ENCODE measurements around the gene PNPLA2. TPM values are rescaled to one million over a fixed set of nuclear protein-coding genes. Genes with fewer than 3 reads are reported as not detected.

The PNPLA2 gene
- total and polyA plus RNA-seq, 5 donors from 2014 or later = 23.9 to 195 (median 24.9) TPM

- Histone ChIP-seq H3K27me3 (ENCODE audit: control insufficient read depth, insufficient read depth, low read length) (no peaks in the 10 kb centered on the region), H3K27ac (ENCODE audit: insufficient read depth, low read length, poor library complexity, severe bottlenecking) (no peak overlapping the region), H3K4me1 (ENCODE audit: control insufficient read depth, insufficient read depth, low read length, poor library complexity, severe bottlenecking) (peaks cover 54% of the 10 kb centered on the region), H3K4me3 (ENCODE audit: low read depth, low read length) (no peak overlapping the region), H3K36me3 (ENCODE audit: control insufficient read depth, insufficient read depth, low read length) (no peaks in the 10 kb centered on the region), H3K9me3 (ENCODE audit: control insufficient read depth in 2 of 2, low read length in 2 of 2) (no peaks in the 10 kb centered on the region)
- no peak for DNase-seq
- H3K9me3 Mint-ChIP-seq = no peaks in the 10 kb centered on the region
- H3K36me3 Mint-ChIP-seq = no peaks in the 10 kb centered on the region
- no peak for ATAC-seq (ENCODE audit: low read depth in 2 of 2)
- H3K27me3 Mint-ChIP-seq = no peaks in the 10 kb centered on the region
- peaks cover 0 to 27% (median 3%) of the 10 kb centered on the region in 4 donors for H3K4me1 Mint-ChIP-seq
- no peak overlapping the region for H3K4me3 Mint-ChIP-seq
- H3K27ac Mint-ChIP-seq = no peak overlapping the region
Observed at GRCh38 chr11:799641-800316, 18.9 kb upstream of the PNPLA2 start.

- H3K4me1 Mint-ChIP-seq = peaks cover 0 to 28% (median 3%) of the 10 kb centered on the region in 4 donors
- no peaks in the 10 kb centered on the region for H3K27me3 Mint-ChIP-seq
- no peaks in the 10 kb centered on the region for H3K36me3 Mint-ChIP-seq
- Histone ChIP-seq H3K4me1 (ENCODE audit: control insufficient read depth, insufficient read depth, low read length, poor library complexity, severe bottlenecking) (peaks cover 54% of the 10 kb centered on the region), H3K27ac (ENCODE audit: insufficient read depth, low read length, poor library complexity, severe bottlenecking) (no peak overlapping the region), H3K9me3 (ENCODE audit: control insufficient read depth in 2 of 2, low read length in 2 of 2) (no peaks in the 10 kb centered on the region), H3K36me3 (ENCODE audit: control insufficient read depth, insufficient read depth, low read length) (no peaks in the 10 kb centered on the region), H3K4me3 (ENCODE audit: low read depth, low read length) (no peak overlapping the region), H3K27me3 (ENCODE audit: control insufficient read depth, insufficient read depth, low read length) (no peaks in the 10 kb centered on the region)
- no peak overlapping the region for H3K27ac Mint-ChIP-seq
- ATAC-seq (ENCODE audit: low read depth in 2 of 2) (no peak), DNase-seq (no peak)
- H3K9me3 Mint-ChIP-seq = no peaks in the 10 kb centered on the region
- H3K4me3 Mint-ChIP-seq = no peak overlapping the region
Observed at GRCh38 chr11:800473-800872, 18.2 kb upstream of the PNPLA2 start.

GRCh38 chr11:801097-801780 lies 17.5 kb upstream of the PNPLA2 start:
- no peaks in the 10 kb centered on the region for H3K27me3 ChIP-seq (ENCODE audit: control insufficient read depth, insufficient read depth, low read length)
- H3K9me3 ChIP-seq (ENCODE audit: control insufficient read depth in 2 of 2, low read length in 2 of 2) = no peaks in the 10 kb centered on the region
- Mint-ChIP-seq H3K4me3 (no peak overlapping the region), H3K9me3 (no peaks in the 10 kb centered on the region), H3K27ac (no peak overlapping the region), H3K27me3 (no peaks in the 10 kb centered on the region), H3K4me1 (peaks cover 0 to 26% (median 3%) of the 10 kb centered on the region in 4 donors), H3K36me3 (no peaks in the 10 kb centered on the region)
- DNase-seq = no peak
- H3K36me3 ChIP-seq (ENCODE audit: control insufficient read depth, insufficient read depth, low read length) = no peaks in the 10 kb centered on the region
- peaks cover 50% of the 10 kb centered on the region for H3K4me1 ChIP-seq (ENCODE audit: control insufficient read depth, insufficient read depth, low read length, poor library complexity, severe bottlenecking)
- no peak overlapping the region for H3K4me3 ChIP-seq (ENCODE audit: low read depth, low read length)
- no peak overlapping the region for H3K27ac ChIP-seq (ENCODE audit: insufficient read depth, low read length, poor library complexity, severe bottlenecking)
- no peak for ATAC-seq (ENCODE audit: low read depth in 2 of 2)

- H3K27me3 Mint-ChIP-seq = no peaks in the 10 kb centered on the region
- Histone ChIP-seq H3K4me3 (ENCODE audit: low read depth, low read length) (no peak overlapping the region), H3K27me3 (ENCODE audit: control insufficient read depth, insufficient read depth, low read length) (no peaks in the 10 kb centered on the region), H3K36me3 (ENCODE audit: control insufficient read depth, insufficient read depth, low read length) (no peaks in the 10 kb centered on the region), H3K27ac (ENCODE audit: insufficient read depth, low read length, poor library complexity, severe bottlenecking) (no peak overlapping the region), H3K4me1 (ENCODE audit: control insufficient read depth, insufficient read depth, low read length, poor library complexity, severe bottlenecking) (peaks cover 41% of the 10 kb centered on the region), H3K9me3 (ENCODE audit: control insufficient read depth in 2 of 2, low read length in 2 of 2) (no peaks in the 10 kb centered on the region)
- H3K27ac Mint-ChIP-seq = no peak overlapping the region
- H3K9me3 Mint-ChIP-seq = no peaks in the 10 kb centered on the region
- no peak overlapping the region for H3K4me3 Mint-ChIP-seq
- ATAC-seq (ENCODE audit: low read depth in 2 of 2) (no peak), DNase-seq (no peak)
- peaks cover 0 to 18% (median 2%) of the 10 kb centered on the region in 4 donors for H3K4me1 Mint-ChIP-seq
- no peaks in the 10 kb centered on the region for H3K36me3 Mint-ChIP-seq
Observed at GRCh38 chr11:802018-802617, 16.6 kb upstream of the PNPLA2 start.

- Mint-ChIP-seq H3K4me1 (peaks cover 0 to 17% (median 3%) of the 10 kb centered on the region in 4 donors), H3K9me3 (no peaks in the 10 kb centered on the region), H3K4me3 (peak overlapping the region in 2 of 4 donors; percentile 26 to 61), H3K36me3 (no peaks in the 10 kb centered on the region), H3K27me3 (no peaks in the 10 kb centered on the region), H3K27ac (peak overlapping the region in 1 of 3 donors; percentile 20)
- Histone ChIP-seq H3K4me1 (ENCODE audit: control insufficient read depth, insufficient read depth, low read length, poor library complexity, severe bottlenecking) (peaks cover 34% of the 10 kb centered on the region), H3K36me3 (ENCODE audit: control insufficient read depth, insufficient read depth, low read length) (no peaks in the 10 kb centered on the region), H3K9me3 (ENCODE audit: control insufficient read depth in 2 of 2, low read length in 2 of 2) (no peaks in the 10 kb centered on the region), H3K27me3 (ENCODE audit: control insufficient read depth, insufficient read depth, low read length) (no peaks in the 10 kb centered on the region), H3K27ac (ENCODE audit: insufficient read depth, low read length, poor library complexity, severe bottlenecking) (no peak overlapping the region), H3K4me3 (ENCODE audit: low read depth, low read length) (no peak overlapping the region)
- DNase-seq (no peak), ATAC-seq (ENCODE audit: low read depth in 2 of 2) (no peak)
Observed at GRCh38 chr11:802693-803466, 15.8 kb upstream of the PNPLA2 start.

- no peaks in the 10 kb centered on the region for H3K27me3 Mint-ChIP-seq
- H3K4me1 ChIP-seq (ENCODE audit: control insufficient read depth, insufficient read depth, low read length, poor library complexity, severe bottlenecking) = peaks cover 34% of the 10 kb centered on the region
- H3K27ac Mint-ChIP-seq = no peak overlapping the region
- H3K9me3 ChIP-seq (ENCODE audit: control insufficient read depth in 2 of 2, low read length in 2 of 2) = no peaks in the 10 kb centered on the region
- H3K27me3 ChIP-seq (ENCODE audit: control insufficient read depth, insufficient read depth, low read length) = no peaks in the 10 kb centered on the region
- no peak overlapping the region for H3K27ac ChIP-seq (ENCODE audit: insufficient read depth, low read length, poor library complexity, severe bottlenecking)
- ATAC-seq (ENCODE audit: low read depth in 2 of 2) (no peak), DNase-seq (no peak)
- no peak overlapping the region for H3K4me3 ChIP-seq (ENCODE audit: low read depth, low read length)
- H3K36me3 ChIP-seq (ENCODE audit: control insufficient read depth, insufficient read depth, low read length) = no peaks in the 10 kb centered on the region
- peaks cover 0 to 20% (median 4%) of the 10 kb centered on the region in 4 donors for H3K4me1 Mint-ChIP-seq
- no peaks in the 10 kb centered on the region for H3K9me3 Mint-ChIP-seq
- no peaks in the 10 kb centered on the region for H3K36me3 Mint-ChIP-seq
- H3K4me3 Mint-ChIP-seq = peak overlapping the region in 2 of 4 donors; percentile 61 to 83
Observed at GRCh38 chr11:803467-803742, 15.3 kb upstream of the PNPLA2 start.

GRCh38 chr11:803770-804598 lies 14.7 kb upstream of the PNPLA2 start:
- Histone ChIP-seq H3K9me3 (ENCODE audit: control insufficient read depth in 2 of 2, low read length in 2 of 2) (no peaks in the 10 kb centered on the region), H3K4me1 (ENCODE audit: control insufficient read depth, insufficient read depth, low read length, poor library complexity, severe bottlenecking) (peaks cover 34% of the 10 kb centered on the region), H3K27ac (ENCODE audit: insufficient read depth, low read length, poor library complexity, severe bottlenecking) (peak overlapping the region; percentile 80), H3K36me3 (ENCODE audit: control insufficient read depth, insufficient read depth, low read length) (no peaks in the 10 kb centered on the region), H3K27me3 (ENCODE audit: control insufficient read depth, insufficient read depth, low read length) (no peaks in the 10 kb centered on the region), H3K4me3 (ENCODE audit: low read depth, low read length) (peak overlapping the region; percentile 71)
- Mint-ChIP-seq H3K27ac (peak overlapping the region; percentile 51 to 72 (median 69)), H3K4me3 (peak overlapping the region; percentile 83 to 86 (median 86)), H3K36me3 (no peaks in the 10 kb centered on the region), H3K9me3 (no peaks in the 10 kb centered on the region), H3K4me1 (peaks cover 0 to 26% (median 7%) of the 10 kb centered on the region in 4 donors), H3K27me3 (no peaks in the 10 kb centered on the region)
- DNase-seq (no peak), ATAC-seq (ENCODE audit: low read depth in 2 of 2) (no peak)
